Heart left ventricle (tissue), 16 donors: Measurements from ENCODE around the gene LTBR. TPM values are rescaled to one million over a fixed set of nuclear protein-coding genes. Genes with fewer than 3 reads are reported as not detected.
A peak's percentile ranks its signal among the peaks of the same experiment; 100 is the strongest.

Experiments
- ATAC-seq, 4 donors: fragments of 200-7000 bp; cut with Tn5 transposase; one replicate each; pipeline ENCODE4 v1.9.1; 2020 to 2022; ENCODE audit warnings: moderate library complexity in 4 of 4, mild to moderate bottlenecking in 3 of 4, moderate number of reproducible peaks in 1 of 4
- DNase-seq, 5 donors: peaks; one replicate each; pipeline ENCODE4 v3.0.0-alpha.2; 2020
- H3K27ac ChIP-seq, 12 donors: fragments of 200-600 bp; sonication (generic) in 4 of 12; one replicate each; pipeline versions ENCODE4 v1.5.0 to v1.8.0; 2016 to 2022; ENCODE audit warnings: mild to moderate bottlenecking in 2 of 12
- H3K27me3 ChIP-seq, 9 donors: fragments of 200-600 bp; sonication (generic) in 2 of 9; one replicate each; pipeline versions ENCODE4 v1.5.1 to v1.8.0; 2016 to 2022; ENCODE audit warnings: mild to moderate bottlenecking in 3 of 9
- H3K36me3 ChIP-seq, 9 donors: fragments of 200-600 bp; sonication (generic) in 2 of 9; one replicate each; pipeline versions ENCODE4 v1.5.0 to v1.8.0; 2018 to 2022; ENCODE audit warnings: mild to moderate bottlenecking in 2 of 9
- H3K4me1 ChIP-seq, 12 donors: fragments of 200-600 bp; sonication (generic) in 4 of 12; one replicate each; pipeline versions ENCODE4 v1.5.0 to v1.8.0; 2016 to 2022; ENCODE audit warnings: mild to moderate bottlenecking in 3 of 12
- H3K4me3 ChIP-seq, 12 donors: fragments of 200-600 bp; sonication (generic) in 4 of 12; one replicate each; pipeline versions ENCODE4 v1.5.0 to v1.8.0; 2017 to 2022; ENCODE audit warnings: mild to moderate bottlenecking in 9 of 12, moderate library complexity in 4 of 12
- H3K9me3 ChIP-seq, 12 donors: fragments of 200-600 bp; sonication (generic) in 4 of 12; one replicate each; pipeline versions ENCODE4 v1.5.0 to v1.8.0; 2016 to 2022; ENCODE audit warnings: mild to moderate bottlenecking in 1 of 12
- CTCF ChIP-seq, 12 donors: fragments of 200-600 bp; sonication (generic) in 4 of 12; IDR thresholded peaks; one replicate each; pipeline versions ENCODE4 v1.5.0 to v1.8.0; 2018 to 2022; ENCODE audit warnings: antibody characterized with exemption in 12 of 12, mild to moderate bottlenecking in 5 of 12
- POLR2A ChIP-seq, 2 donors: fragments of 450-650 bp; IDR thresholded peaks; one replicate each; pipeline ENCODE4 v1.6.1; 2017; ENCODE audit warnings: antibody characterized with exemption in 2 of 2, mild to moderate bottlenecking in 2 of 2, moderate library complexity in 2 of 2
- WGBS, 4 donors: extraction: QIAGEN DNeasy Blood & Tissue Kit in 2 of 4; methylation state at CpG; one replicate each; pipeline versions ENCODE4 v1.1.5 to v1.1.7; 2013 to 2018; 5-methylcytosine and 5-hydroxymethylcytosine counted together
- intact Hi-C, 10 donors: fragments of 100-400 bp; cut with DNase I; formaldehyde crosslinking; loops; one replicate each; pipeline versions ENCODE4 v1.11.1 to v1.14.2; 2022
- polyA plus RNA-seq, 2 donors: library from polyadenylated mRNA; stranded (reverse); fragments of 200-250 nt; gene quantifications; one replicate each; pipeline ENCODE4 v1.2.3, GENCODE V29; 2013
- total RNA-seq, 9 donors: library from RNA; depleted of rRNA in 2 of 9; stranded (reverse); fragments of >200 nt in 2 of 9; fragmentation: NEBNext Ultra II Directional in 3 of 9; extraction: Animal tissue kit (Norgen Biotek cat#: 25700) in 3 of 9; gene quantifications; one replicate each; pipeline versions ENCODE4 v1.1.0 to v1.2.4, GENCODE V29; 2016 to 2023
- donor health status: ischemic (EF 13 %, LVEDD 7.1; RV severe dilation, severe dysfunction).
- donor health status: healthy with polysubstance abuse.
- donor health status: DM: no; HTN: yes; CAD: no.
- donor health status: DM: no; HTN: no; CAD: no.
- donor health status: ischemic (EF 25% LVEDD 6.9; RV normal size, moderate dysfunction).
- donor health status: ischemic (EF 25% LVEDD 5.7; RV mildly dilated, moderate dysfunction).
- donor health status: healthy.
- donor health status: DM: yes; HTN: yes; CAD: no.
- donor health status: ischemic (EF 35%, LVEDD 5.7; RV mildly dilated, moderate dysfunction).
- donor health status: nonischemic (EF 11% LVEDD 7.7; RV severe dilation, severe dysfunction).
- donor health status: DM: yes; HTN: yes; CAD: no.
- donor health status: PGD.
- donor health status: ischemic (EF 29% LVEDD 5.4; RV normal size, mild dysfunction).
- donor health status: nonischemic (EF 23%, LVEDD 6.1; RV moderate dilation, normal function).

The LTBR gene
- total and polyA plus RNA-seq, 11 donors = 16.0 to 83.4 (median 26.2) TPM

- 57 to 69% (median 61%) methylated on average over 8 of the region's 8 CpGs for WGBS, 4 donors
- Histone ChIP-seq H3K4me3 (no peak overlapping the region), H3K36me3 (no peaks in the 10 kb centered on the region), H3K27ac (peak overlapping the region in 5 of 12 donors; percentile 22 to 76 (median 48)), H3K4me1 (peaks cover 0 to 48% (median 19%) of the 10 kb centered on the region in 12 donors), H3K27me3 (no peaks in the 10 kb centered on the region), H3K9me3 (no peaks in the 10 kb centered on the region)
- intact Hi-C loops = loop anchor here in 2 of 10 donors (5.0 kb wide), 2 partner anchors 40 to 45 kb away; no protein-coding TSS in a partner anchor
- DNase-seq (no peak), ATAC-seq (peak in 1 of 4 donors; percentile 13)
- TF ChIP-seq CTCF (IDR thresholded peaks at IDR 0.05) (no peak), POLR2A (IDR thresholded peaks at IDR 0.05) (no peak)
Observed at GRCh38 chr12:6372403-6373003, 11.5 kb upstream of the LTBR start.

GRCh38 chr12:6373022-6373787, 10.8 kb upstream of the LTBR start:
- Histone ChIP-seq H3K36me3 (no peaks in the 10 kb centered on the region), H3K4me1 (peaks cover 0 to 48% (median 24%) of the 10 kb centered on the region in 12 donors), H3K4me3 (no peak overlapping the region), H3K9me3 (no peaks in the 10 kb centered on the region), H3K27me3 (no peaks in the 10 kb centered on the region), H3K27ac (peak overlapping the region in 1 of 12 donors; percentile 76)
- intact Hi-C loops = loop anchor here in 2 of 10 donors (5.0 kb wide), 2 partner anchors 41 to 46 kb away; no protein-coding TSS in a partner anchor
- 83 to 88% (median 85%) methylated on average over 14 of the region's 14 CpGs for WGBS, 4 donors
- TF ChIP-seq POLR2A (IDR thresholded peaks at IDR 0.05) (no peak), CTCF (IDR thresholded peaks at IDR 0.05) (no peak)
- ATAC-seq (no peak), DNase-seq (no peak)

- no peak overlapping the region for H3K4me3 ChIP-seq
- TF ChIP-seq CTCF (IDR thresholded peaks at IDR 0.05) (no peak), POLR2A (IDR thresholded peaks at IDR 0.05) (no peak)
- DNase-seq (no peak), ATAC-seq (no peak)
- H3K9me3 ChIP-seq = no peaks in the 10 kb centered on the region
- H3K36me3 ChIP-seq = no peaks in the 10 kb centered on the region
- intact Hi-C loops = loop anchor here in 2 of 10 donors (5.0 kb wide), 2 partner anchors 42 to 47 kb away; no protein-coding TSS in a partner anchor
- no peaks in the 10 kb centered on the region for H3K27me3 ChIP-seq
- H3K27ac ChIP-seq = no peak overlapping the region
- H3K4me1 ChIP-seq = peaks cover 0 to 50% (median 22%) of the 10 kb centered on the region in 12 donors
- 89 to 93% (median 91%) methylated on average over 24 of the region's 24 CpGs for WGBS, 4 donors
Observed at GRCh38 chr12:6374028-6374785, 9.8 kb upstream of the LTBR start.
